ENCODE data around the gene CPSF4L.

CPSF4L gene

DNA sequence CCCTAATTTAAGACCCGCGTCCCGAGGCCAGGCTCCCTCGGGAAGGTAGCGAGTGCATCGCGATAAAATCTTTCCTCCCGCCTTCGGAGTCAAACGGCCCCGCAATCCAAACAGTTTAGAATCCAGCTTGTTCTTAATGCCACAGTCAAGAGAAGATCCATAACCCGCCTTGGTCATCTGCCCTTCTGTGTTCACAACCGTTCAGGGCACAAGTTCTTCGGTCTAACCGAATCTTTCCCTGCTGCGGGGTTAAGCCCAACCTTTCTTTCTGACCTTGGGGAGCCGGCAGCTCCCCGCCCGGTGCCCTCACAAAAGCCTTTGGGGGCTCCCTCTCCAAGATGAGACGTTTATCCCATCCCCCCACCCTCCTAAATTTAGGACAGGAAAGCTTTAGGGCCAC lies 30.3 kb downstream of the CPSF4L start:
- DNase-seq, result no peak

- no peak for DNase-seq
Observed at GRCh38 chr17:73230088-73230487, 31.6 kb downstream of the CPSF4L start.

DNA sequence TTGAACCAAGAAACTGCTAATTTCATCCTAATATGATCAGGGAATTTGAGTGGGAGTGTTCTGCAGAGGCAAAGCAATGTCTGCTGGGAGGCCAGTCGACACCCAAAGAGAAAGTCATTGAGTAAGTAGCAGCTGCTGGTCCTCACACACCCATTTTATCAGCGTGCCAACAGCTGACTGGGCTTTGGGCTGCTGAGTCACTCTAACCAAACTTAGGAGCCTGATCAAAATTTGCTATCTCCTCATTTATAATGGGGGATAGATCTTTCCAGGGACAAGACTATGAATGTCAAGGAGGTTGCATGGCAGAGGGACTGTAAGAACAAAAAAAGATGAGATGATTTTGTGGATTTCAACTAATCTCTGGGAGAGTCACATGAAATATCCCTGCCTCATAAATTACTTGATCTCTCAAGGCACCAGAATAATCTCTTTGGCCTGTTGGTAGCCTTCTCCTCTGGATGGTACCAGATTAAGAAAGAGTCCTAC lies 32.9 kb downstream of the CPSF4L start:
- peak; percentile 53 for DNase-seq

DNA sequence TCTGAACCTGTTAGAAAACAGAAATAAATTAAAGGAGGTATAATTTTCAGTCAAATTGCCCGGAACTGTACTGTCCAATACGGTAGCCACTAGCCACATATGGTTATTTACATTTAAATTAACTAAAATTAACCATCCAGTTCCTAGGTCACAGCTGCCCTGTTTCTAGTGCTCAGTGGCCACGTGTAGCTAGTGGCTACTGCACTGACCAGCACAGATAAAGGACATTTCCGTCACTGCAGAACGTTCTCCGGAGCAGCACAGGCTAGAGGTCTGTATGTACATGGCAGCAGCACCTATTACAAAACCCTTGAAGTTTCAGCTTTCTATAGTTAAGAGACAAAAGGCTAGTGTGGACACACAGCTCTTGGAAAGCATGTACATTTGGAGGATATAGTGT lies 33.7 kb downstream of the CPSF4L start:
- no peak for DNase-seq

- no peak for DNase-seq
Observed at GRCh38 chr17:73227379-73227778, 34.3 kb downstream of the CPSF4L start.

GRCh38 chr17:73226556-73227172 lies 35.0 kb downstream of the CPSF4L start:
- DNase-seq, result no peak

DNA sequence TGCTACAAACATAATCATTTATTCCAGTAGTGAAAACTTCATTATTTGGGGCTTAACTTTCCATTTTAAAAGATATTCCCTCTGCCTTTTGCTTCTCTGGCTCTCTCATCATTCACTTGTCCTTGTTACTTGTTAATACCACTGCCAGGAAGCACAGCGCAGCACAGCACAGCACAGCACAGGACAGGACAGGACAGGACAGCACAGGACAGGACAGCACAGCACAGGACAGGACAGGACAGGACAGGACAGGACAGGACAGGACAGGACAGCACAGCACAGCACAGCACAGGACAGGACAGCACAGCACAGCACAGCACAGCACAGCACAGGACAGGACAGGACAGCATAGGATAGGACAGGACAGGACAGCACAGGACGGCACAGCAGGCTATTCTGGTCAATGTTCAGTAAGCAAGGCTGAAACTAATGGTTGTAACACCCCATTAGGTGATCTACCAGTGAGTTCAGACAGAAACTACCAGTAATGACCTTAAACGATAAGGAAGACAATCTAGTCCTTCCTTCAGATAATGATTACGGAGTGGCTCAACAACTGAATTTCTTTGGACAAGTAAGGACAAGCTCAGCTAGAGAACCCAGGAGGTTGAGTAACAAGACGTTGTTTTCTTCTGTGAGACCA lies 36.9 kb downstream of the CPSF4L start:
- no peak for DNase-seq

DNA sequence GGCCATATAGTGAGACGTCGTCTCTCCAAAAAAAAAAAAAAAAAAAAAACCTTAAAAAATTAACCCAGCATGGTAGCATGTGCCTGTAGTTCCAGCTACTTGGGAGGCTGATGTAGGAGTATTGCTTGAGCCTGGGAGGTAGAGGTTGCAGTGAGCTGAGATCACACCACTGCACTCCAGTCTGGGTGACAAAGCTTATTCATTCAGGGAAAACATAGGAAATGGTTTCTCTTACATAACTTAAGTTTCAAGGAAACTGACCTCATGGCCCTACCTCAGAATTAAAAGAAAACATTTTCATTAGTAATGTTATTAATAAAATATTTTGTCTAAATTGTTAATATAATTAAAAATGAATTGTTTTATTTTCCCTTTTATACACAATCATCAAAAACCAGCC lies 37.4 kb downstream of the CPSF4L start:
- no peak for DNase-seq

DNA sequence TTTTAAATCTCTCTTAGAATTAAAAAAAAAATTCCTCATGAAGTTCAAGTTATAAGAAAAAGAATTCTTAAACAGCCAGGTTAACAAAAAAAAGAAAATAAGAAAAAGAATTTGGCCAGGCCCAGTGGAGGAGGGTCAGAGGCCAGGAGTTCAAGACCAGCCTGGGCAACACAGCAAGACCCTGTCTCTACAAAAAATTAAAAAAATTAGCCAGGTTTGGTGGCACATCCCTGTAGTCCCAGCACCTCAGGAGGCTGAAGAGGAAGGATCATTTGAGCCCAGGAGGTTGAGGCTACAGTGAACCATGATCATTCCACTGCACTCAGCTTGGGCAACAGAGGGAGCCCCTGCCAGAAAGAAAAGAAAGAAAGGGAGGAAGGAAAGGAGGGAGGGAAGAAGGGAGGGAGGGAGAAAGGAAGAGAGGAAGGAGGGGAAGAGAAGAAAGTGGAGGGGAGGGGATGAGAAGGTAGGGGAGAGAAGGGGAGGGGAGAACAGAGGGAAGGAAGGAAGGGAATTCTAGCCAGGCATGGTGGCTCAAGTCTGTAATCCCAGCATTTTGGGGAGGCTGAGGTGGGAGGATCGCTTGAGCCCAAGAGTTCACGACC lies 38.0 kb downstream of the CPSF4L start:
- no peak for DNase-seq

- peak; percentile 68 for DNase-seq
Observed at GRCh38 chr17:73215447-73215846, 46.2 kb downstream of the CPSF4L start.

DNA sequence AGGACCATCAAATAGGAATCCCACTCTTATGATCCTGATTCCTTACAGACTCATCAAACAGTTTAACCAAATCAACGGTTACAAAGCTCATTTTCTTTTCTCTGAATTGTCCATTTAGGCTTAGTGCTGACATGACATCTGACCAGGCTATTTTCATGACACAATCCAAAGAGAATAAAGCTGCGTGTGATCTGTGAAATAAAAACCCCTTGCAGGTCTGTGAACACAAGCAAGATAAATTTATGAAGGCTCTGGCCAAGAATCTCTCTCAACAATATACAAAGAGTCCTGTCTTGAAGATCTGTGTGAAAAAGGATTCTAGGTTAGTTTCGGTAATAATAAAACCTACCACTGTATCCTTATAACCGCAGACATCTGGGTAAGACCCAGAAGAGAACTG lies 46.8 kb downstream of the CPSF4L start:
- DNase-seq, result no peak

- DNase-seq, result no peak
Observed at GRCh38 chr17:73214008-73214407, 47.7 kb downstream of the CPSF4L start.

DNA sequence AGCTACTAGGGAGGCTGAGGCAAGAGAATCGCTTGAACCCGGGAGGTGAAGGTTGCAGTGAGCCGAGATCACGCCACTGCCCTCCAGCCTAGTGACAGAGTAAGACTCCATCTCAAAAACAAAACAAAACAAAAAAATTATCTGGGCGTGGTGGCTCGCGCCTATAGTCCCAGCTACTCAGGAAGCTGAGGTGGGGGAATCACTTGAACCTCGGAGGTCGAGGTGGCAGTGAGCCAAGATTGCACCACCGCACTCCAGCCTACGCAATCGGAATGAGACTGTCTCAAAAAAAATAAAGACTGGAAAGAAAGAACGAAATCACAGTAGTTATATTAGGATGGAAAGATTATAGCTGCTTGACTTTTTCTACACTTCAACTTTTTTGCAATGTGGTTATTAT lies 49.9 kb downstream of the CPSF4L start:
- DNase-seq, result no peak

DNA sequence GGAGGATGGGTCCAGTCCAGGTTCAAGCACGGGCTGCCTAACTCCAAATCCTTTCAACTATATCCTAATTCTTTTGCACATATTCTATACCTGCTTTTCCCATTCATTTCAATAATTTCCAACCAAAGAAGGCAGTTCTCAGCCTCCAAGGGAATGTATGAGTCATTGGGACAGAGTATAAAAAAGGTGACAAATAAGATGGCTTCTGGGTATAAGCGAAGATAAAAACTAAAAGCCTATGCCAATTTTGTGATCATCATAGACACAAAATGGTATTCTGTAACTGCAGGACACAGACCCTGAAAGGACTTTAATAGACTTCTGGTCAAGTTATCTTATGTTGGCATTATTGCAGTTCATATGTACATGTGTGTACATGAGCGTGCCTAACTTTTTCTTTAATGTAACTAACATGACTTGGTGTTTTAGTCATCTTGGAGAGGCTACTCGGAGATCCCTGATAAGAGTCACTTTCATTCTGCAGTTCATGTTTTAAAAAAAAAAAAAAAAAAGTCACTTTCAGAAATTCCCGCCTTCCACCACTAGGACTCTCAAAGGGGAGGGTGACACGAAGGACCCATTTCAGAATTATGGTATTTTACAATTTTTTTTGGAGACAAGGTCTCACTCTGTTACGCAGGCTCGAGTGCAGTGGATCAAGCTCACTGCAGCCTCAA lies 51.5 kb downstream of the CPSF4L start:
- no peak for DNase-seq

DNA sequence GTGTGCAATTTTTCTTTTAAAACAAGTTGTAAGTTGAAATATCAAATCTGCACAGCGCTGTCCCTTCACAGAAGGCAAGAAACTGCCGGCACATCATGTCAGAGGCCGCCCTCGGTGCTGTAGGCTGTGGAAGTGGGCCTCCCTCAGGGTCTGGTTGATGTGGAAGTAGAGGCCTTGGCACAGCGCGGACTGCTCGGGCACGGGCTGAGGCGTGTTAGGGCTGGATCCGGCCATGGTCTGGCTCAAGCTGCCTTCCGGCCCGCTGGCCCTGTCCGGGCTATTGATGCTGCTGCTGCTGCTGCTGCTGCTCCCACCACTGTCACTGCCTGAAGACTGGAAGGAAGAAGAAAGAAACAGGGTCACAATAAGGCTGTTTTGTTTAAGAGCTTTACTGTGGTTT lies 52.2 kb downstream of the CPSF4L start:
- no peak for DNase-seq

DNA sequence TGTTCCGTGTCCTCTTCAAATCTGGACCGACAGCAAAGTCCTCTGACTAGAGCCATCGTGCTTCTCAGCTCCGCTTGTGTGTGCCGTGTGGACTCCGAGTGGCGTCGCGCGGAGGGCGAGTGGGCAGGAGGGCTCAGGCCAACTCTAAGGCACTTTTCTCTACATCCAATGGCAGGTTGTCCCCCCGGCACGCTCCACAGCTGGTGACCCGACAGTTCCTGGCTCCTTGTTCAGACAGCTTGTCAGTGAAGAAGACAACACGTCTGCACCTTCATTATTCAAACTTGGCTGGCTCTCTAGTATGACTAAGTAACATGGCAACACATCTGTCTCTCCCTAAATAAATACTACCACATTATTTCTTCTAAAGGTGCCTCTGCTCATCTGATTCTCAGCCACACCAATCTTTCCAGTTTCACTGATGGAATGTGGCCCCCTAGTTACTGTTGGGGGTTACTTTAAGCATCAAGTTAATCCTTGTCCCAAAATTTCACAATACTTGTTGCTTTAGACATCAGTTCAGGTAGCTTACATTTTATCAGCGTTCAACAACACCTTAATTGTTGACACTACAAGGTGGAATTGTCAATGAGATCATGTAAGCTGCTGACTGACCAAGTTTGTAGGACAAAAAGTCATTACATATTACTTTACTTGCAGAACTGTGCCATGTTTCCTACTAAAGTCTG lies 53.4 kb downstream of the CPSF4L start:
- no peak for DNase-seq

DNA sequence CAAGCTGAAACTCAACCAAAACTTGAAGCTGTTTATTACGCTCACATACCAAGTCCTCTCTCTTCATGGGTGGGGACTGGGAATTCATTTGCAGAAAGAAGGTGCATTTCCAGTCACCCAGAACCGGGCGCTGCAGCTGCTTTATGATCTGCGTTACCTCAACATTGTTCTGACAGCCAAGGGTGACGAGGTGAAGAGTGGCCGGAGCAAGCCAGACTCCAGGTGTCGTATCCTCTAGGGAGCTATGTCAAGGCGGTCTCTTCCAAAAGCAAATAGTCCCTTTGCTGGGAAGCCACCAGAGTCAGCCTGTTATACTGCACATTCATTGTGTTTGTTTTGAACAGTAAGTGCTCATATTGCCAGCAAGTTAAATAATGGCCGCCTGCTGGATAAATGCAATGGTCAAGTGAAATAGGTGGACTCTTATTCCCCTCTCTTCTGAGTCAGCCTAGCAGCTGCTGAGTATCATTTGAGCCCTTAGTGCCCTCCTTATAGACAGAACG lies 56.2 kb downstream of the CPSF4L start:
- peak; percentile 95 for DNase-seq

- no peak for DNase-seq
Observed at GRCh38 chr17:73203788-73204479, 57.7 kb downstream of the CPSF4L start.

DNA sequence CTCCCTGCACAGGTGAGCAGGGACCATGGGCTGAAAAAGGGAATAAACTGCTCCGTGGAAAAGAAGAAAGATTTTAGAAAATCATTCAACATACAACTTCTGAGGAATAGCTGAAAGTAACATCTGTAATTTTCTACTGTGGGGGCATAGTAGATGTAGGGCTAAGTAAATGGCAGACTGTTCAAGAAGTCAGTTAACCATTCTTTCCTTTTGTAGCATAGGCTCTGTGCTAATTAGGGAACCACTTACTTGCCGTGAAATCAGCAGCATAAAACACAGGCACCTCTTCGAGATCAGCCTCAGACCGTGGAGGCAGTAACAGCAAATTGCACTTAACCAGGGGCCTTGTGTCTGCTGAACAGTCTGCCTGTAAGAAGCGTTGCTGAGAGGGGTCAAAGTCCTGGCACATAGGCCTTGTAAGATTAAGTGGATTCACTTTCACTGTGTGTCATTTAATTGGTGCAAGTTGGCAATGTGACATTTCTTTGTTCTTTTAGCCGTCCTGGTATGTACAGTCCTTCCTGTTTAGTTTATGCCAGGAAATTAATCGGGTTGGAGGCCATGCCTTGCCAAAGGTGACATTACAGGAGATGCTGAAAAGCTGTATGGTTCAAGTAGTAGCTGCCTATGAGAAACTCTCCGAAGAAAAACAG lies 58.4 kb downstream of the CPSF4L start:
- no peak for DNase-seq

- DNase-seq, result no peak
Observed at GRCh38 chr17:73201215-73202069, 60.2 kb downstream of the CPSF4L start.

- no peak for DNase-seq
Observed at GRCh38 chr17:73200476-73200875, 61.2 kb downstream of the CPSF4L start.

Measured in NCI-H510A treated with DMSO at 0.1 percent for 48 hours (cell line).